NCI-H2227 treated with DMSO at 0.1 percent for 48 hours (cell line): ENCODE measurements around the gene HSF2.

Experiments
- DNase-seq: peaks from one replicate; lab custom pipeline; 2025; lab: John Stamatoyannopoulos, UW

HSF2 gene

GRCh38 chr6:122399055-122399347 is 451 bp upstream of the HSF2 start:
- DNase-seq, result no peak

DNA sequence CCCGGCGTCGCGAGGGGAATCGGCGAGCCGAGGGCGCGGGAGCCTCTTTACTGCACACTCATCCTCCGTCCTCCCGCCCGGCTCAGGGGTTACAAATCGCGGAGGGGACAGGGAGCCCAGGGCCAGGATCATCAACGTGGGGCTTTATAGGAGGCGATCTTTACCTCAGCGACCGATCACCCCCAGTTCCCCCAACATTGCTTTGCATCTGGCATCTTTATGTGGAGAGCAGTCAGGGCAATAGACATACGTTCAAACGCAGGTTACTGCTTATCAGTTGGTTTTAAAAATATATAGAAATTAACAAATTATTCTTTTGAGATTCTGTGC is 634 bp downstream of the HSF2 start:
- no peak for DNase-seq

DNA sequence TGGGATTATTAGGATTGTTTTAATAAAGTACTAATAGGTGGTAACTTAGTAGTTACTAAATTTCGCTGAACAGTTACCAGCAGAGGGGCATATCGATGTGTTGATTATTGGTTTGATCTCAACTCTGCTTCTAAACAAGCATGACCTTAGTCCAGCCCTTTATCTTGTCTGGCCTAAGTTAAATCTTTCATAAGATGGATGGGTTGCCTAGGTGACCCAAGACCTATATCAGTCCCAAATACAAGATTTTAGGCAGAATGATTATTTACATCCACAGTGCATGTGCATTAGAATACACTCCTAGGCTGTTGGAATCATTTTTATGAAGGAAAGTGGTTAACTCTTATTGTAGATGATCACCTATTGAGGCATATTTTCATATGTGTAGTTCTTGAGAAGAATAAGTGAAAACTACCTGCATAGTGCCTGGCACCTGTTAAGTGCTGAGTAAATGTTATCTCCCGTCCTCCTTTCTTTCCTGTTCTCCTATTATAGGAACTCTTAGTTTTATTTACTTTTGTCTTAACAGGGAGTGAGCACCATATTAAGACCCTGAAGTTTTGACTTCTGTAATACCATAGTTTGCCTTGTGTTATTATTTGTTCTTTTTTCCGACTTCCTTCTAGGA is 1.1 kb downstream of the HSF2 start:
- no peak for DNase-seq

DNA sequence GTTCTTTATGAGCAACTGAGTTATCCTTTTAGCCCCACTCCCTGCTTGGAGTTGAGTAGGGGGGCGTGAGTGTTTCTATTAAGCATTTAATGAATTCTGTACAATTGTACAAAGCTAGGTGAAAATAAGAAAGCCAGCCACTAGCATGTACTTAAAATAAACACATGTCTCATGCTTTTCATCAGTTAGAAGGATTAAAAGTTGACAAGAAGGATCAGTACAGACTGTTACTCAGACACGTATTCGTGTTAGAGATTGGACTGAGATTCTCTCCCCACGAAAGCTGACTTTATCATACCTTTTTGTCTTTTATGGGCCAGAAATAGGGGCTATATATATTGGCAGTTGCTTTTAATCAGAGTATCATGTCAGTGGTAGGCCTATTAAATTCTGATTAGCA is 1.7 kb downstream of the HSF2 start:
- DNase-seq, result no peak

GRCh38 chr6:122404444-122404843 is 5.0 kb downstream of the HSF2 start:
- DNase-seq, result no peak

GRCh38 chr6:122405417-122405816 is 6.0 kb downstream of the HSF2 start:
- no peak for DNase-seq

- no peak for DNase-seq
Measured at GRCh38 chr6:122406187-122406586, 6.7 kb downstream of the HSF2 start.

DNA sequence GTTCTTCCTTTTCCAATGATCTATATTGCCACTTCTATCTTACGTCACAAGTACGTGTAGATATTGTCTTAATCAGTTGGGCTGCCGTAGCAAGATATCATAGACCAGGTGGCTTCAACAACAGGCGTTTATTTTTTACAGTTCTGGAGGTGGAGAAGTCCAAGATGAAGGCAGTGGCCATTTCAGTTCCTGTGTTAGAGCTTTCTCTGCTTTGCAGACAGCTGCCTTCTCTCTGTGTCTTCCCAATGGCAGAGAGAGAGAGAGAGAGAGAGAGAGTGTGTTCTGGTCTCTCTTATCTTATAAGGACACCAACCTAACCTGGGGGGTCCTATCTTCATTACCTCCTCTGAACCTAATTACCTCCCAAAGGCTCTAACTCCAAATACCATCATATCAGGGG is 8.3 kb downstream of the HSF2 start:
- DNase-seq, result no peak

DNA sequence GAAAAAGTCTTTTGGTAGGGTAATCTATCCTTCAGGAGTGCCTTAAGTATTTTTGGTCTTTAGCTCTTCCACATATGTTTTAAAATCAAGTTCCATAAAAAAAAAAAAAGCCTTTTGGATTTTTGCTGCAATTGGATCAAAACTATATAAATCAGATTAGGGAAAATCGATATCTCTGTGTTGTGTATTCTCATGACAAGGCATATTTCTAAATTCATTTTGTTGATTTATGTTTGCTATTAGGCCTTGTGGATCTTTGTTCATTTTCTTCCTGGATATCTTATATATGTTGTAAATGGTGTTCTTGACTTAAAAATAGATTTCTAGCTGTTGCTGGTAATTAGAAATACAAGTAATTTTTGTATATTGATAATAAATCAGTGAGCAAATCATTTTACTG is 8.8 kb downstream of the HSF2 start:
- DNase-seq, result no peak

DNA sequence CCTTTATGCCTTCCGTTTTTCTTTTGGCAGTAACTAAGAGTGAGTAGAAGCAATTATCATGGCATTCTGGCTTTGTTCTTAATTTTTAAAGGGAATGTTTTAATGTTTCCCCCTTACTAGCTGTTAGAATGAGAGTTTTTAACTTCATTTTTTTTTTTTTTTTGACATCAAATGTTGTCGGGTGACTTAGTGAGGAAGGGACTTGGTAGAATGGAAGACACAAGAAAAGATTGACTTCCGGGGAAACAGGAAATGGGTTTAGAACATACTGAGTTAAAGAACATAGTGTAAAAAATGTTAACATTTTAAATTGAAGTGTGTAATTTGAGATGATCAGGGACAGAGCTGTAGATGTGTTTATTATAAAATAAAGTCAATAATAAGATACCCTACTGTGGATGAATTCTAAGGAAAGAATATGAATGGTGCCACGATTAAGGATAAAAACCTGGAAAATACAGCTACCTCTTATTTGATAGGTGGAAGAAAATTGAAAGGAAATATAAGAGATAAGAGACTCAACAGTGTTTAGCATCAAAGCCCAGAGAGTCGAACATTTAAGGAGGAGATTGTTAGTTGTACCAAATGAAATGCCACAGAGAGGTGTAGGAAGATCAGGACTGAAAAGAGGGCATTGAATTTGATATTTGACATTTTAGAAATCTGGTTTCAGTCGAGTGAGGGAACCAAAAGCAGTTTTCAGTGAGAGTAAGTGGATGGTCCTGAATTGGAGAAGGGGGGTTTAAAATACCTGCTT is 9.4 kb downstream of the HSF2 start:
- DNase-seq, result no peak

- no peak for DNase-seq
Measured at GRCh38 chr6:122412001-122412400, 12.5 kb downstream of the HSF2 start.

DNA sequence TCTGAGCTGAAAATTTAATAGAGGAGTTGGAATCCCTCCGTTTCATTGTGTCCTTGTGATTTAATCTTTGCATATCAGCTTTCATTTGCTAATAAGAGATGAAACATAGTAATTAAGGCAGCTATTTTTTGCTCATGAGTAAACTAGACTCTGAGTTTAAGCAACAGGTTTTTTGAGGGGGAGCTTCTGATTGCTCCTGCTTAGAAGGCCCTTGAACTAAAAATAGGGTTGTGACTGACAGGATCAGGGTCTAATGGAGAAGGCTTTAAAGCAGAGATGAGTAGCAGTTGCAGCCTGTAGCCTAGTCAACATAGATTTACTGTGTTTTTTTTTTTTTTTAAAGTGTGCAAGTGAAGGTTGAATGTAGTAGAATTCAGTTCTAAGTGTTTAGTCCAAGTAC is 17.4 kb downstream of the HSF2 start:
- DNase-seq, result no peak

DNA sequence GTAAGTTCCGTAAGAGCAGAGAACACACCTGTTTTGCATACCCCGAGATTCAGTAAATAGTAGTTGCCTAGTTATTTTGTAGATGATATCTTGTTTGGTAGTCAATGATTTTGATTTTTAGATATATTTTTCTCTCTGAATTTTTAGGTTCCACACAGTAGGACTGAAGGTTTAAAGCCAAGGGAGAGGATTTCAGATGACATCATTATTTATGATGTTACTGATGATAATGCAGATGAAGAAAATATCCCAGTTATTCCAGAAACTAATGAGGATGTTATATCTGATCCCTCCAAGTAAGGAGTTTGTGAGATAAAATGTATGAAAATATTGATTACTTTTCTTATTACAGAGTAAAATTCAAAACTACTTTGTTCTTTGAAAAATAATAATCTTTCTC is 22.6 kb downstream of the HSF2 start:
- no peak for DNase-seq

DNA sequence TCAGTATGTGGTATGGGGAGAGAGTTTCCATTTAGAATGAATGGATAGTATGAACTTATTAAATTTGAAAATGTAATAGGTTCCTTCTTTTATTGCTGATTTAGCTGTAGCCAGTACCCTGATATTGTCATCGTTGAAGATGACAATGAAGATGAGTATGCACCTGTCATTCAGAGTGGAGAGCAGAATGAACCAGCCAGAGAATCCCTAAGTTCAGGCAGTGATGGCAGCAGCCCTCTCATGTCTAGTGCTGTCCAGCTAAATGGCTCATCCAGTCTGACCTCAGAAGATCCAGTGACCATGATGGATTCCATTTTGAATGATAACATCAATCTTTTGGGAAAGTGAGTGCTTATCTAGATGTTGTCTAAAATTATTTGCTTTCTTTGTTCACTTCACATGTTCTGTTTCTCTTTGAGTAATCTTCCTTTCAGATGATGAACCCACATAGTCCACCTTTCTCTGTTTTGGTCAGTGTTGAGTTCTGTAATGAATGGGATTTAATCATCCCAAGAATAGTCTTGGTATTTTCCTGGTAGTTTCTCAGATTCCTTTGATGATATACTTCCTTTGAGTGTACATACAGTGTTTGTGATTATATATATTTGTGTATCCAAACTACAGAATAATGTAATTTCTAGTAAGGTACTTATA is 23.3 kb downstream of the HSF2 start:
- DNase-seq, result no peak

DNA sequence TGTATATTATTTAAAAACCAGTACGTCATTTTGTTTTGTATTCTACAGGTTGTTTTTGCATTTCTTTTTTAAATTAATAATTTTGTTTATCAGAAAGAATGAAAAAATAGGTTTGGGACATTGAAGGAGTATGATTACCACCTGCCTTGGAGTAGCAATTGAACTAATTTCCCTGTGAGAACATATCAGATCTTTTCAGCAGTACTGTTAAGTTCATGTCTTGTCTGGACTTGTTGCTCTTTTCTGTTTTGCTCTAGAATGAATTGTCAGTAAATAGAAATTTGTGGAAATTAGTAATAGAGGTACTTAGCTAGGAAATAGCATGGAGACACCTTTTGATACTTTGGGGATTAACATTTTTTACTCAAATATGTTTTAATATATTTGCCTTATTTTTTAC is 24.3 kb downstream of the HSF2 start:
- DNase-seq, result no peak

DNA sequence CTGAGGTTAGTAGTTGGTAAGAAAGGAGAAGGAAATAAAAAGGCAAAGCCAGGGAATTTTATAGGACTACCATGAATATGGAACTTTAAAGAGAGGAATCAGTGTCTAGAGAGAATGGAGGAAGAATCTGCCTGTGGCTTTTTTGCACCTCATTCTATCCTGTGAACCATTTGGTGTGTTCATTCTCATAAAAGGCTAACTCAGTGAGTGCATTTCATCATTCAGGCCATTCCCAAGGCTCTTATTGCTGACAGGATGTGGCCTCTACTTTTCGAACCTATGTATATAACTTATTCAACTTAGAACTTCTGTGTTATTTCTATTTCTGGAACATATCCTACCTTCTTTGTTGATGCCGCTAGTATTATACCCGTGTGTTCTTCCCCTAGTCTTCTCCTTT is 27.1 kb downstream of the HSF2 start:
- DNase-seq, result no peak

DNA sequence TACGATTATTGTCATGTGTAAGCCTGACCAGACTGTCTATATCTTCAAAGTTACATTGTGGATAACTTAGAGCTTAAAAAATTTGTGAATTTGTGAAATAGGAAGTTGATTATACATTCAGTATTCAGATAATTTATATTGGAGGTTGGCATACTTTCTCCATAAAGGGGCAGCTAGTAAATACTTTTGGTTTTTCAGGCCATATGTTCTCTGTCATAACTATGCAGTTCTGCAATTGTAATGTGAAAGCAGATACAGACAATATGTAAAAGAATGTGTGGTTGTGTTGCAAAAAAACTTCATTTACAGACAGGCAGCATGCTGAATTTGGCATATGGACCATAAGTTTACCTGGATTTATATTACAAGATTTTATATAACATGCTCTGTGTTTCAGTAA is 29.3 kb downstream of the HSF2 start:
- DNase-seq, result no peak

- no peak for DNase-seq
Measured at GRCh38 chr6:122429323-122429722, 29.9 kb downstream of the HSF2 start.

GRCh38 chr6:122431780-122432179 is 32.3 kb downstream of the HSF2 start:
- DNase-seq, result no peak

GRCh38 chr6:122432816-122433215 is 33.4 kb downstream of the HSF2 start:
- DNase-seq, result no peak

- DNase-seq, result no peak
Measured at GRCh38 chr6:122438975-122439374, 39.5 kb downstream of the HSF2 start.

- no peak for DNase-seq
Measured at GRCh38 chr6:122445274-122445673, 45.8 kb downstream of the HSF2 start.

DNA sequence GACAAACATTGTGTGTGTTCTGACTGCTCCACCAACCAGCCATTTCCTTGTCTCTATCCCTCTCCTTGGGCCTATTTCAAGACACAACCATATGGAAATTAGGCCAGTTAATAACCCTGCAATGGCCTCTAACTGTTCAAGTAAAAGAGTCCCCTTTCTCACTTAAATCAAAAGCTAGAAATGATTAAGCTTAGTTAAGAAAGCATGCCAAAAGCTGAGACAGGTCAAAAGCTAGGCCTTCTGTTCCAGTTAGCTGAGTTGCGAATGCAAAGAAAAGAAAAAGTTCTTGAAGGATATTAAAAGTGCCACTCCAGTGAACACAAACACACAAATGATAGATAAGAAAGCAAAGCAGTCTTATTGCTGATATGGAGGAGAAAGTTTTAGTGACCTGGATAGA is 49.6 kb downstream of the HSF2 start:
- DNase-seq, result no peak

DNA sequence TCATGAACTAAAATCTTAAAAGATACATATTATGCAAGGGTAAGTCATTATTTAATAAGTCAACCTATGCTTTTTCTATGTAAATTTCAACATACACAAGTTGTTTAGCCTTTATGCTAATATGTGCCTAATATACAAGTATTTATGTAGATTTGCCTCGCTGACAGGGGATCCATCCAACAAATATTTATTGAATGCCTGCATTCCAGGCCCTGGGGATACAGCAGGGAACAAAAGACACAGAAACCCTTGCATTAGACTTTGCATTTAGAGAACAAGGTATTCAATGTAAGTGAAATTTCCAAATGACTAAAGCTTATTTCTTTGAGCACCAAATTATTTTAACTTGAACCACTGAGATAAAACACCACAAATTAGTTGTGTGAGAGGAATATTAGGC is 53.1 kb downstream of the HSF2 start:
- DNase-seq, result no peak
